ENCODE results near the gene BHLHE40.
A peak's percentile ranks its signal among the peaks of the same experiment; 100 is the strongest.

BHLHE40 gene

GRCh38 chr3:5017925-5018531, 38.8 kb downstream of the BHLHE40 start (continued):
- TF ChIP-seq, protein P1, sequence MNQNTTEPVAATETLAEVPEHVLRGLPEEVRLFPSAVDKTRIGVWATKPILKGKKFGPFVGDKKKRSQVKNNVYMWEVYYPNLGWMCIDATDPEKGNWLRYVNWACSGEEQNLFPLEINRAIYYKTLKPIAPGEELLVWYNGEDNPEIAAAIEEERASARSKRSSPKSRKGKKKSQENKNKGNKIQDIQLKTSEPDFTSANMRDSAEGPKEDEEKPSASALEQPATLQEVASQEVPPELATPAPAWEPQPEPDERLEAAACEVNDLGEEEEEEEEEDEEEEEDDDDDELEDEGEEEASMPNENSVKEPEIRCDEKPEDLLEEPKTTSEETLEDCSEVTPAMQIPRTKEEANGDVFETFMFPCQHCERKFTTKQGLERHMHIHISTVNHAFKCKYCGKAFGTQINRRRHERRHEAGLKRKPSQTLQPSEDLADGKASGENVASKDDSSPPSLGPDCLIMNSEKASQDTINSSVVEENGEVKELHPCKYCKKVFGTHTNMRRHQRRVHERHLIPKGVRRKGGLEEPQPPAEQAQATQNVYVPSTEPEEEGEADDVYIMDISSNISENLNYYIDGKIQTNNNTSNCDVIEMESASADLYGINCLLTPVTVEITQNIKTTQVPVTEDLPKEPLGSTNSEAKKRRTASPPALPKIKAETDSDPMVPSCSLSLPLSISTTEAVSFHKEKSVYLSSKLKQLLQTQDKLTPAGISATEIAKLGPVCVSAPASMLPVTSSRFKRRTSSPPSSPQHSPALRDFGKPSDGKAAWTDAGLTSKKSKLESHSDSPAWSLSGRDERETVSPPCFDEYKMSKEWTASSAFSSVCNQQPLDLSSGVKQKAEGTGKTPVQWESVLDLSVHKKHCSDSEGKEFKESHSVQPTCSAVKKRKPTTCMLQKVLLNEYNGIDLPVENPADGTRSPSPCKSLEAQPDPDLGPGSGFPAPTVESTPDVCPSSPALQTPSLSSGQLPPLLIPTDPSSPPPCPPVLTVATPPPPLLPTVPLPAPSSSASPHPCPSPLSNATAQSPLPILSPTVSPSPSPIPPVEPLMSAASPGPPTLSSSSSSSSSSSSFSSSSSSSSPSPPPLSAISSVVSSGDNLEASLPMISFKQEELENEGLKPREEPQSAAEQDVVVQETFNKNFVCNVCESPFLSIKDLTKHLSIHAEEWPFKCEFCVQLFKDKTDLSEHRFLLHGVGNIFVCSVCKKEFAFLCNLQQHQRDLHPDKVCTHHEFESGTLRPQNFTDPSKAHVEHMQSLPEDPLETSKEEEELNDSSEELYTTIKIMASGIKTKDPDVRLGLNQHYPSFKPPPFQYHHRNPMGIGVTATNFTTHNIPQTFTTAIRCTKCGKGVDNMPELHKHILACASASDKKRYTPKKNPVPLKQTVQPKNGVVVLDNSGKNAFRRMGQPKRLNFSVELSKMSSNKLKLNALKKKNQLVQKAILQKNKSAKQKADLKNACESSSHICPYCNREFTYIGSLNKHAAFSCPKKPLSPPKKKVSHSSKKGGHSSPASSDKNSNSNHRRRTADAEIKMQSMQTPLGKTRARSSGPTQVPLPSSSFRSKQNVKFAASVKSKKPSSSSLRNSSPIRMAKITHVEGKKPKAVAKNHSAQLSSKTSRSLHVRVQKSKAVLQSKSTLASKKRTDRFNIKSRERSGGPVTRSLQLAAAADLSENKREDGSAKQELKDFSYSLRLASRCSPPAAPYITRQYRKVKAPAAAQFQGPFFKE (tag by site-specific recombination; IDR thresholded peaks at IDR 0.05; ENCODE audit: borderline replicate concordance), result no peak
- peak; percentile 63 for TF ChIP-seq ZBTB17 (tag by site-specific recombination; IDR thresholded peaks at IDR 0.05)
- no peak for TF ChIP-seq ZNF658 (tag by site-specific recombination; IDR thresholded peaks at IDR 0.05)
- no peak for TF ChIP-seq ZNF280C (tag by site-specific recombination; IDR thresholded peaks at IDR 0.05)
- no peak; the same call in 1 of the 2 replicates for TF ChIP-seq FEZF1 (tag by site-specific recombination; IDR thresholded peaks at IDR 0.05)
- no peak for TF ChIP-seq RBAK (tag by site-specific recombination; IDR thresholded peaks at IDR 0.05)
- peak; percentile 99 for TF ChIP-seq KLF1 (tag by site-specific recombination; IDR thresholded peaks at IDR 0.05)
- TF ChIP-seq ZNF791 (tag by site-specific recombination; IDR thresholded peaks at IDR 0.05), result no peak
- no peak for TF ChIP-seq ZNF776 (tag by site-specific recombination; IDR thresholded peaks at IDR 0.05; ENCODE audit: borderline replicate concordance)
- peak; percentile 71; the same call in 1 of the 2 replicates for TF ChIP-seq TRIM28 (IDR thresholded peaks at IDR 0.05; ENCODE audit: borderline replicate concordance, low read length)
- TF ChIP-seq, protein P2, sequence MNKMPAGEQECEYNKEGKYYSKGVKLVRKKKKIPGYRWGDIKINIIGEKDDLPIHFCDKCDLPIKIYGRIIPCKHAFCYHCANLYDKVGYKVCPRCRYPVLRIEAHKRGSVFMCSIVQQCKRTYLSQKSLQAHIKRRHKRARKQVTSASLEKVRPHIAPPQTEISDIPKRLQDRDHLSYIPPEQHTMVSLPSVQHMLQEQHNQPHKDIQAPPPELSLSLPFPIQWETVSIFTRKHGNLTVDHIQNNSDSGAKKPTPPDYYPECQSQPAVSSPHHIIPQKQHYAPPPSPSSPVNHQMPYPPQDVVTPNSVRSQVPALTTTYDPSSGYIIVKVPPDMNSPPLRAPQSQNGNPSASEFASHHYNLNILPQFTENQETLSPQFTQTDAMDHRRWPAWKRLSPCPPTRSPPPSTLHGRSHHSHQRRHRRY (tag by site-specific recombination; IDR thresholded peaks at IDR 0.05), result no peak
- TF ChIP-seq ZNF169 (tag by site-specific recombination; IDR thresholded peaks at IDR 0.05), result no peak
- no peak for TF ChIP-seq ZNF768 (tag by site-specific recombination; IDR thresholded peaks at IDR 0.05)
- TF ChIP-seq, protein P3, sequence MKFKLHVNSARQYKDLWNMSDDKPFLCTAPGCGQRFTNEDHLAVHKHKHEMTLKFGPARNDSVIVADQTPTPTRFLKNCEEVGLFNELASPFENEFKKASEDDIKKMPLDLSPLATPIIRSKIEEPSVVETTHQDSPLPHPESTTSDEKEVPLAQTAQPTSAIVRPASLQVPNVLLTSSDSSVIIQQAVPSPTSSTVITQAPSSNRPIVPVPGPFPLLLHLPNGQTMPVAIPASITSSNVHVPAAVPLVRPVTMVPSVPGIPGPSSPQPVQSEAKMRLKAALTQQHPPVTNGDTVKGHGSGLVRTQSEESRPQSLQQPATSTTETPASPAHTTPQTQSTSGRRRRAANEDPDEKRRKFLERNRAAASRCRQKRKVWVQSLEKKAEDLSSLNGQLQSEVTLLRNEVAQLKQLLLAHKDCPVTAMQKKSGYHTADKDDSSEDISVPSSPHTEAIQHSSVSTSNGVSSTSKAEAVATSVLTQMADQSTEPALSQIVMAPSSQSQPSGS (tag by site-specific recombination; IDR thresholded peaks at IDR 0.05; ENCODE audit: low read depth), result no peak
- TF ChIP-seq ZFP69B (tag by site-specific recombination; IDR thresholded peaks at IDR 0.05), result no peak
- TF ChIP-seq, protein P4, sequence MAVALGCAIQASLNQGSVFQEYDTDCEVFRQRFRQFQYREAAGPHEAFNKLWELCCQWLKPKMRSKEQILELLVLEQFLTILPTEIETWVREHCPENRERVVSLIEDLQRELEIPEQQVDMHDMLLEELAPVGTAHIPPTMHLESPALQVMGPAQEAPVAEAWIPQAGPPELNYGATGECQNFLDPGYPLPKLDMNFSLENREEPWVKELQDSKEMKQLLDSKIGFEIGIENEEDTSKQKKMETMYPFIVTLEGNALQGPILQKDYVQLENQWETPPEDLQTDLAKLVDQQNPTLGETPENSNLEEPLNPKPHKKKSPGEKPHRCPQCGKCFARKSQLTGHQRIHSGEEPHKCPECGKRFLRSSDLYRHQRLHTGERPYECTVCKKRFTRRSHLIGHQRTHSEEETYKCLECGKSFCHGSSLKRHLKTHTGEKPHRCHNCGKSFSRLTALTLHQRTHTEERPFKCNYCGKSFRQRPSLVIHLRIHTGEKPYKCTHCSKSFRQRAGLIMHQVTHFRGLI (tag by site-specific recombination; IDR thresholded peaks at IDR 0.05), result peak; percentile 58
- no peak for TF ChIP-seq ZNF341 (tag by site-specific recombination; IDR thresholded peaks at IDR 0.05; ENCODE audit: low read depth)
- no peak for TF ChIP-seq ZNF292 (tag by site-specific recombination; IDR thresholded peaks at IDR 0.05; ENCODE audit: borderline replicate concordance, low read depth)
- TF ChIP-seq, protein P5, sequence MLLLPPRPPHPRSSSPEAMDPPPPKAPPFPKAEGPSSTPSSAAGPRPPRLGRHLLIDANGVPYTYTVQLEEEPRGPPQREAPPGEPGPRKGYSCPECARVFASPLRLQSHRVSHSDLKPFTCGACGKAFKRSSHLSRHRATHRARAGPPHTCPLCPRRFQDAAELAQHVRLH (tag by site-specific recombination; IDR thresholded peaks at IDR 0.05), result no peak
- TF ChIP-seq MZF1 (tag by site-specific recombination; IDR thresholded peaks at IDR 0.05; ENCODE audit: borderline replicate concordance), result no peak
- peak; percentile 44 for TF ChIP-seq ZNF629 (tag by site-specific recombination; IDR thresholded peaks at IDR 0.05)
- no peak for TF ChIP-seq SALL2 (tag by site-specific recombination; IDR thresholded peaks at IDR 0.05; ENCODE audit: borderline replicate concordance)
- TF ChIP-seq PRDM4 (tag by site-specific recombination; IDR thresholded peaks at IDR 0.05), result peak; percentile 97

All from HEK293 (cell line).